Keratinocyte (primary cell): Measurements from ENCODE around the gene TENM4. TPM values are rescaled to one million over a fixed set of nuclear protein-coding genes. Genes with fewer than 3 reads are reported as not detected.

Experiments
- DNase-seq: peaks from one replicate; pipeline ENCODE4 v3.0.0-alpha.2; 2011; ENCODE audit warnings: low read depth, missing footprints, low spot score
- FAIRE-seq: peaks from 2 replicates; lab custom pipeline; 2011; peaks lifted over from hg19 to GRCh38; lab: Jason Lieb, UNC
- H2AFZ ChIP-seq: 2 replicates; pipeline ENCODE4 v1.6.0; 2012; ENCODE audit warnings: low read length, control low read depth, inconsistent platforms; ENCODE audit not compliant: control insufficient read depth
- H3K27ac ChIP-seq: 2 replicates; pipeline ENCODE4 v1.5.1; 2011; ENCODE audit warnings: low read length; ENCODE audit not compliant: control insufficient read depth, insufficient read depth
- H3K27me3 ChIP-seq: 3 replicates; pipeline ENCODE4 v1.6.0; 2011; ENCODE audit warnings: low read length; ENCODE audit not compliant: control insufficient read depth, insufficient read depth; ENCODE audit errors: extremely low read depth
- H3K36me3 ChIP-seq, 2 experiments: 2 replicates in 1 of 2; 3 replicates in 1 of 2; pipeline ENCODE4 v1.5.1; 2011; ENCODE audit warnings: low read length in 2 of 2, mild to moderate bottlenecking in 1 of 2; ENCODE audit not compliant: control insufficient read depth in 2 of 2, insufficient read depth in 2 of 2; ENCODE audit errors: extremely low read depth in 1 of 2
- H3K4me1 ChIP-seq: 3 replicates; pipeline ENCODE4 v1.5.1; 2011; ENCODE audit warnings: low read length; ENCODE audit not compliant: control insufficient read depth, insufficient read depth; ENCODE audit errors: extremely low read depth
- H3K4me2 ChIP-seq: 3 replicates; pipeline ENCODE4 v1.6.0; 2011; ENCODE audit warnings: low read depth, low read length; ENCODE audit not compliant: control insufficient read depth, insufficient read depth; ENCODE audit errors: extremely low read depth
- H3K4me3 ChIP-seq, 3 experiments: fragments of 200-600 bp in 1 of 3; sonication (generic) in 1 of 3; 2 replicates in 2 of 3; 3 replicates in 1 of 3; pipeline ENCODE4 v1.5.1; 2011 to 2016; ENCODE audit warnings: low read length in 3 of 3, mild to moderate bottlenecking in 3 of 3, control low read depth in 2 of 3, inconsistent platforms in 1 of 3, low read depth in 1 of 3, mixed read lengths in 1 of 3, mixed run types in 1 of 3, moderate library complexity in 1 of 3; ENCODE audit not compliant: control insufficient read depth in 2 of 3, insufficient read depth in 2 of 3; ENCODE audit errors: extremely low read depth in 1 of 3
- H3K79me2 ChIP-seq: 2 replicates; pipeline ENCODE4 v1.6.0; 2012; ENCODE audit warnings: low read length; ENCODE audit not compliant: control insufficient read depth, insufficient read depth
- H3K9ac ChIP-seq: 3 replicates; pipeline ENCODE4 v1.6.0; 2011; ENCODE audit warnings: low read length; ENCODE audit not compliant: control insufficient read depth, insufficient read depth; ENCODE audit errors: extremely low read depth
- H3K9me1 ChIP-seq: 3 replicates; pipeline ENCODE4 v1.6.0; 2011; ENCODE audit warnings: low read length; ENCODE audit not compliant: control insufficient read depth, insufficient read depth; ENCODE audit errors: extremely low read depth
- H3K9me3 ChIP-seq: 2 replicates; pipeline ENCODE4 v1.5.1; 2012; ENCODE audit warnings: low read depth, low read length; ENCODE audit not compliant: control insufficient read depth
- H4K20me1 ChIP-seq: 3 replicates; pipeline ENCODE4 v1.6.0; 2011; ENCODE audit warnings: low read length; ENCODE audit not compliant: control insufficient read depth, insufficient read depth; ENCODE audit errors: extremely low read depth
- EZH2 ChIP-seq: IDR thresholded peaks from one replicate; pipeline ENCODE4 v1.6.1; 2012; ENCODE audit warnings: inconsistent platforms, mild to moderate bottlenecking, low read length, moderate library complexity
- dilution Hi-C: fragments of 300-500 bp; cut with MboI; formaldehyde crosslinking; loops from one replicate; pipeline ENCODE4 v1.7.0; 2020; ENCODE audit warnings: low sequenced_read_pairs; ENCODE audit not compliant: extremely low pct_ligation_motif_present
- polyA plus RNA-seq, 5 experiments: library from polyadenylated mRNA; depleted of rRNA in 3 of 5; stranded (reverse) in 3 of 5; stranded (forward) in 1 of 5; unstranded in 1 of 5; fragments of >200 nt; gene quantifications; 1 replicate in 1 of 5; 2 replicates in 3 of 5; 3 replicates in 1 of 5; pipeline versions ENCODE4 v1.2.1 to v1.2.3, GENCODE V29; 2011 to 2012; ENCODE audit warnings: missing spikeins in 2 of 5, low read depth in 1 of 5, low replicate concordance in 1 of 5
- TF ChIP-seq, protein P1 (sequence below), 3 experiments: IDR thresholded peaks in 1 of 3; conservative IDR thresholded peaks in 1 of 3; optimal IDR thresholded peaks in 1 of 3; 2 replicates in 2 of 3; 3 replicates in 1 of 3; pipeline versions ENCODE3 to v1.5.1; 2011; ENCODE audit warnings: low read length in 3 of 3, mild to moderate bottlenecking in 3 of 3, moderate library complexity in 2 of 3, control low read depth in 1 of 3, inconsistent platforms in 1 of 3; ENCODE audit not compliant: insufficient read depth in 2 of 3; ENCODE audit errors: extremely low read depth in 1 of 3

Gene TENM4
- polyA plus RNA-seq, 1 donor (not counting 4 experiments of a cell fraction or from before 2014, with no cell fraction given), result 3.5 TPM

DNA sequence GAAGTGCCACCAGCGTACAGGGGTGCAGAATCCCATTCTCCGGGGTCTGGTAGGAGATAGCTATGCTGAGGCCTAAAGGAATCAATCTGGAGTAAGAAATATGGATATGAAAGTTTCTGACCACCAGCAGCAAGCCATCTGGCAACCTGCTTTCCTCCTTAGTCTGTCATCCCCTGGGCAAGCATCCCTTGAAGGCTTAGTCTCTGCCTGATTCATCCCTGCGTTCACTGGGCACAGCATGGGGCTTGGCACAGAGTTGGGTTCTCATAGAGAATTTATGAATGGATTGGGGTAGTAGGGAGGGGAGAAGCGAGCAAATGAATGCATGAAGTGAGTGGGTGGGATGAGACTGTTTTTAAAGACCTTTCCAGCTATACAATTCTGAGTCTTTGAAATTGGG, 780.4 kb downstream of the TENM4 start:
- no peak overlapping the region for H3K4me2 ChIP-seq
- TF ChIP-seq EZH2, result no peak
- TF ChIP-seq, protein P1, sequence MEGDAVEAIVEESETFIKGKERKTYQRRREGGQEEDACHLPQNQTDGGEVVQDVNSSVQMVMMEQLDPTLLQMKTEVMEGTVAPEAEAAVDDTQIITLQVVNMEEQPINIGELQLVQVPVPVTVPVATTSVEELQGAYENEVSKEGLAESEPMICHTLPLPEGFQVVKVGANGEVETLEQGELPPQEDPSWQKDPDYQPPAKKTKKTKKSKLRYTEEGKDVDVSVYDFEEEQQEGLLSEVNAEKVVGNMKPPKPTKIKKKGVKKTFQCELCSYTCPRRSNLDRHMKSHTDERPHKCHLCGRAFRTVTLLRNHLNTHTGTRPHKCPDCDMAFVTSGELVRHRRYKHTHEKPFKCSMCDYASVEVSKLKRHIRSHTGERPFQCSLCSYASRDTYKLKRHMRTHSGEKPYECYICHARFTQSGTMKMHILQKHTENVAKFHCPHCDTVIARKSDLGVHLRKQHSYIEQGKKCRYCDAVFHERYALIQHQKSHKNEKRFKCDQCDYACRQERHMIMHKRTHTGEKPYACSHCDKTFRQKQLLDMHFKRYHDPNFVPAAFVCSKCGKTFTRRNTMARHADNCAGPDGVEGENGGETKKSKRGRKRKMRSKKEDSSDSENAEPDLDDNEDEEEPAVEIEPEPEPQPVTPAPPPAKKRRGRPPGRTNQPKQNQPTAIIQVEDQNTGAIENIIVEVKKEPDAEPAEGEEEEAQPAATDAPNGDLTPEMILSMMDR (optimal IDR thresholded peaks at IDR 0.05 in 1 of 3, IDR thresholded peaks at IDR 0.05 in 1 of 3, conservative IDR thresholded peaks at IDR 0.05 in 1 of 3; ENCODE audit: extremely low read depth in 1 of 3, insufficient read depth in 2 of 3, low read length in 3 of 3), result no peak
- H3K36me3 ChIP-seq, result peaks cover 0 to 11% of the 10 kb centered on the region in 2 experiments
- dilution Hi-C loops, result no loop called here
- H3K4me3 ChIP-seq, result no peak overlapping the region
- no peaks in the 10 kb centered on the region for H3K9me3 ChIP-seq
- H3K79me2 ChIP-seq, result no peaks in the 10 kb centered on the region
- H3K27me3 ChIP-seq, result no peaks in the 10 kb centered on the region
- no peak overlapping the region for H2AFZ ChIP-seq
- FAIRE-seq (no peak), DNase-seq (no peak)
- H3K4me1 ChIP-seq, result peaks cover 16% of the 10 kb centered on the region
- no peak overlapping the region for H3K27ac ChIP-seq
- H3K9me1 ChIP-seq, result no peaks in the 10 kb centered on the region
- H3K9ac ChIP-seq, result no peak overlapping the region
- no peaks in the 10 kb centered on the region for H4K20me1 ChIP-seq

DNA sequence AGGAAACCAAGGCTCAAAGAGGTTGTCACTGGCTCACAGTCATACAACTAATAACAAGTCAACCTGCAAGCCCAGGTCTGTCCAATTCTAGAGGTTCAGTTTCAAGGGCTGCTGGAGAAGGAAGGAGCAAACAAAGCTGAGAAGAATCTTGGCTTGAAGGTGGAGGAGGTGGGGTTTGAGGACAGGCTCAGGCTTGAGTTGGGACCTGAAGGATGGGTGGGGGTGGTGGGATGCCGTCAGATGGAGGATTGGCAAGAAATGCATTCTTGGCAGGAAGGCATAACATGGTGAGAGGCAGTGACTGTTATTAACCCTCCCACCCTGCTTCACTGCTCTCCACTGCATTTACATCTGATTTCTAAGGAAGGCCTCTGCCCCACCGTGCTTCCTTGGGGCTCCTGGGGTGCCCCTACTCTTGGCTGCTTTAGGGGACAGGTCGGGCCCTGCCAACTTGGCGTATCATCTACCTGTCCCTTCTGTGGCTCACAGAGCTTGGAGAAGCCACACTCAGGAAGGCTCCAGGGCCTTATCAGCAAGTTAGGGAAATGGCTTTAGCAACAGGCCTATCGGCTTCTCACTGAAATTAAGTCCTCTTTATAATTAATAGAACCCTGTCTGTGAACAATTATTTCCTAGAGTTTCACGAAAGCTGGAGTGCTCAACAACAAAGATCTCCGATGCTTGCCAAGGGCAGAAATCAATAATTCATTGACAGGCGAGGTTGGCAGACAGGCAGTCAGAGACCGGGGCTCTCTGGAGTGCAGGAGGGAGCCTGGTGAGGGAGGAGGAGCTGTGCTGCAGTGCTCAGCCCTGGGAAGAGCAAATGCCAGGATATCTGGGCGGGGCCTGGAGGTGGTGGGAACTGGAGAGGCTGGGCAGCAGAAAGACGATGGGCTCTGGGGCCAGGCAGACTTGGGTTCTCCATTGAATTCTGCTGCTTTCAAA, 781.2 kb downstream of the TENM4 start:
- peak overlapping the region; percentile 16 for H3K9ac ChIP-seq
- H3K4me1 ChIP-seq, result peaks cover 16% of the 10 kb centered on the region
- no peak overlapping the region for H3K4me3 ChIP-seq
- H3K27me3 ChIP-seq, result no peaks in the 10 kb centered on the region
- no peaks in the 10 kb centered on the region for H4K20me1 ChIP-seq
- dilution Hi-C loops, result no loop called here
- H2AFZ ChIP-seq, result peak overlapping the region; percentile 70
- FAIRE-seq (peak; percentile 94), DNase-seq (peak; percentile 44)
- peak overlapping the region; percentile 41 for H3K27ac ChIP-seq
- no peaks in the 10 kb centered on the region for H3K79me2 ChIP-seq
- H3K9me3 ChIP-seq, result no peaks in the 10 kb centered on the region
- H3K36me3 ChIP-seq, result peaks cover 2 to 11% of the 10 kb centered on the region in 2 experiments
- TF ChIP-seq, protein P1 (optimal IDR thresholded peaks at IDR 0.05 in 1 of 3, IDR thresholded peaks at IDR 0.05 in 1 of 3, conservative IDR thresholded peaks at IDR 0.05 in 1 of 3; ENCODE audit: extremely low read depth in 1 of 3, insufficient read depth in 2 of 3, low read length in 3 of 3), result no peak
- no peak for TF ChIP-seq EZH2
- H3K9me1 ChIP-seq, result no peaks in the 10 kb centered on the region
- H3K4me2 ChIP-seq, result peak overlapping the region; percentile 53
